Caco-2 (cell line): ENCODE results near the gene MYH6. TPM values are rescaled to one million over a fixed set of nuclear protein-coding genes. Genes with fewer than 3 reads are reported as not detected.

Source experiments
- BruUV-seq: library from RNA; stranded (reverse); fragments of 400-500 nt; replicated peaks from 2 replicates; lab custom pipeline; 2021; lab: Mats Ljungman, UMichigan
- CTCF ChIA-PET: fragments of 300-600 bp; sonication (Branson Sonifier 250); formaldehyde crosslinking; loops from one replicate; lab custom pipeline; 2022; ENCODE audit warnings: antibody characterized with exemption; lab: Charles Lee
- POLR2A ChIA-PET: fragments of 300-600 bp; sonication (Branson Sonifier 250); formaldehyde crosslinking; loops from one replicate; lab custom pipeline; 2022; ENCODE audit warnings: antibody characterized with exemption; lab: Charles Lee
- DNase-seq, 2 experiments: peaks; one replicate each; pipeline versions ENCODE4 v3.0.0 to v3.0.0-alpha.2; 2020 to 2022
- H3K27me3 ChIP-seq: replicated peaks from 2 replicates; pipeline ENCODE4 v1.6.0; 2011; ENCODE audit warnings: low read length; ENCODE audit not compliant: control insufficient read depth, insufficient read depth
- H3K36me3 ChIP-seq: 2 replicates; pipeline ENCODE4 v1.5.1; 2011; ENCODE audit warnings: low read length; ENCODE audit not compliant: control insufficient read depth, insufficient read depth
- H3K4me1 ChIP-seq: fragments of 250-450 bp; sonication (Bioruptor Pico); 2 replicates; pipeline ENCODE4 v1.5.1; 2020; ENCODE audit warnings: mild to moderate bottlenecking
- H3K4me3 ChIP-seq: 2 replicates; pipeline ENCODE4 v1.5.1; 2011; ENCODE audit warnings: low read depth, mild to moderate bottlenecking, control low read depth, low read length
- H3K9me3 ChIP-seq: fragments of 250-450 bp; sonication (Bioruptor Pico); 2 replicates; pipeline ENCODE4 v1.5.1; 2020; ENCODE audit warnings: mild to moderate bottlenecking, moderate library complexity
- H3K27ac Mint-ChIP-seq: one replicate; pipeline ENCODE4 v1.8.0; 2022; ENCODE audit warnings: mixed read lengths; ENCODE audit not compliant: unreplicated experiment
- H3K27me3 Mint-ChIP-seq: one replicate; pipeline ENCODE4 v1.8.0; 2022; ENCODE audit warnings: mixed read lengths; ENCODE audit not compliant: insufficient read depth, unreplicated experiment
- H3K36me3 Mint-ChIP-seq: one replicate; pipeline ENCODE4 v1.8.0; 2022; ENCODE audit warnings: mild to moderate bottlenecking, mixed read lengths; ENCODE audit not compliant: insufficient read depth, unreplicated experiment
- H3K4me1 Mint-ChIP-seq: one replicate; pipeline ENCODE4 v1.8.0; 2022; ENCODE audit warnings: low read depth, mixed read lengths; ENCODE audit not compliant: unreplicated experiment
- H3K4me3 Mint-ChIP-seq: one replicate; pipeline ENCODE4 v1.8.0; 2022; ENCODE audit warnings: mild to moderate bottlenecking, moderate library complexity, mixed read lengths; ENCODE audit not compliant: unreplicated experiment
- H3K9me3 Mint-ChIP-seq: one replicate; pipeline ENCODE4 v1.8.0; 2022; ENCODE audit warnings: mixed read lengths; ENCODE audit not compliant: unreplicated experiment
- intact Hi-C: fragments of 100-400 bp; cut with micrococcal nuclease; formaldehyde crosslinking; loops from one replicate; pipeline ENCODE4 v1.10.0; 2022; ENCODE audit not compliant: unreplicated experiment
- total RNA-seq: library from RNA; stranded (reverse); gene quantifications from 2 replicates; pipeline ENCODE4 v1.2.3, GENCODE V29; 2022
- TF ChIP-seq, protein P1 (sequence below), 2 experiments: fragments of 200-600 bp in 1 of 2; IDR thresholded peaks; 1 replicate in 1 of 2; 2 replicates in 1 of 2; pipeline versions ENCODE4 v1.5.1 to v1.8.0; 2011 to 2022; ENCODE audit warnings: antibody characterized with exemption in 1 of 2, control low read depth in 1 of 2, inconsistent platforms in 1 of 2, low read depth in 1 of 2, low read length in 1 of 2, mild to moderate bottlenecking in 1 of 2, moderate library complexity in 1 of 2; ENCODE audit not compliant: insufficient read depth in 1 of 2, severe bottlenecking in 1 of 2, unreplicated experiment in 1 of 2

The MYH6 gene
- total RNA-seq, 1 experiment from 2014 or later, result not detected

DNA sequence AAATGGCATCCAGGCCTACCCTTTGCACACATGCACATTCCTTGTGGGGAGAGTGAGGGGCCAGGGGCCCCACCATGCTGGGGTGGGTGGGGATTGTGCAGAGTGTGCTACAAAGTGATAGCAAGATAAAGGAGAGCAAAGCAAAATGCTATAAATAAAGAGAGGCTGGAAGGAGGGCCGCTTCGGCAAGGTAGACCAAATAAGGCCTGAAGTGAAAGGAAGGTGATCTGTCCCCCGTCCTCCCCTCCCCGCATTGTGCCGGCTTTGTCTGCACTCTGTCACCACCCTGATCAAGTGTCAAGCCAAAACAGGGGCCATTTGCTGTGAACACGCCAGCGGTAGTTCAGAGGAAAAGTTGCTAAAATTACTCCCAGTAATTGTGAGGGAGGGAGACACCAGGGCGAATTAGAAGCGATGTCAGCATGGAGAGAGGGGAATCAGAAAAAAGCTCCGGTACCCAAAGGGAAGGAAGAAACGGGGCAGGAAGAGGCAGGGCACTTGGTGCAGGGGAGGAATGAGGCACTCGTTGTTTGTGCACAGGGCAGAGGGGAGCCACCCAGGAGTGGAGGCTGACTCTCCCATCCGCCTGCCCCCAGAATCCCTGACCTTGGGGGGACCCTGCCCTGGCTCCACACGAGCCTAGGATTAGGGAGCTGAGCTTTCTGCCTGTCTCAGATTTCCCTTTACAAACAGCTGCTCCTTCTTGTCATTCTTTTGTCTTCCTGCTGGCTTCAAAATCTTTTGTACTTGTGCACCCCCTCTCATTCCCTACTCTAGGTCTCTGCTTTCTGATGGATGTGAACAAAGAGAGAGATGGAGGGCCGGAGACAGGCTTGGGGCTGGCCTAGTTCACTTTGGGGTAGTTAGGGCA is 30.3 kb upstream of the MYH6 start:
- Mint-ChIP-seq H3K27ac (no peak overlapping the region), H3K4me3 (no peak overlapping the region), H3K36me3 (no peaks in the 10 kb centered on the region), H3K27me3 (no peaks in the 10 kb centered on the region), H3K4me1 (no peaks in the 10 kb centered on the region), H3K9me3 (no peaks in the 10 kb centered on the region)
- ChIA-PET POLR2A (no interaction called here), CTCF (no interaction called here)
- TF ChIP-seq, protein P1, sequence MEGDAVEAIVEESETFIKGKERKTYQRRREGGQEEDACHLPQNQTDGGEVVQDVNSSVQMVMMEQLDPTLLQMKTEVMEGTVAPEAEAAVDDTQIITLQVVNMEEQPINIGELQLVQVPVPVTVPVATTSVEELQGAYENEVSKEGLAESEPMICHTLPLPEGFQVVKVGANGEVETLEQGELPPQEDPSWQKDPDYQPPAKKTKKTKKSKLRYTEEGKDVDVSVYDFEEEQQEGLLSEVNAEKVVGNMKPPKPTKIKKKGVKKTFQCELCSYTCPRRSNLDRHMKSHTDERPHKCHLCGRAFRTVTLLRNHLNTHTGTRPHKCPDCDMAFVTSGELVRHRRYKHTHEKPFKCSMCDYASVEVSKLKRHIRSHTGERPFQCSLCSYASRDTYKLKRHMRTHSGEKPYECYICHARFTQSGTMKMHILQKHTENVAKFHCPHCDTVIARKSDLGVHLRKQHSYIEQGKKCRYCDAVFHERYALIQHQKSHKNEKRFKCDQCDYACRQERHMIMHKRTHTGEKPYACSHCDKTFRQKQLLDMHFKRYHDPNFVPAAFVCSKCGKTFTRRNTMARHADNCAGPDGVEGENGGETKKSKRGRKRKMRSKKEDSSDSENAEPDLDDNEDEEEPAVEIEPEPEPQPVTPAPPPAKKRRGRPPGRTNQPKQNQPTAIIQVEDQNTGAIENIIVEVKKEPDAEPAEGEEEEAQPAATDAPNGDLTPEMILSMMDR (IDR thresholded peaks at IDR 0.05; ENCODE audit: insufficient read depth in 1 of 2, low read depth in 1 of 2, low read length in 1 of 2, severe bottlenecking in 1 of 2, unreplicated experiment in 1 of 2), result no peak
- H3K4me3 ChIP-seq, result no peak overlapping the region
- DNase-seq, result no peak
- no peaks in the 10 kb centered on the region for H3K27me3 ChIP-seq
- H3K9me3 ChIP-seq, result no peaks in the 10 kb centered on the region
- H3K36me3 ChIP-seq, result no peaks in the 10 kb centered on the region
- intact Hi-C loops, result no loop called here
- peaks cover 12% of the 10 kb centered on the region for H3K4me1 ChIP-seq
- BruUV-seq, result no TSS peak

DNA sequence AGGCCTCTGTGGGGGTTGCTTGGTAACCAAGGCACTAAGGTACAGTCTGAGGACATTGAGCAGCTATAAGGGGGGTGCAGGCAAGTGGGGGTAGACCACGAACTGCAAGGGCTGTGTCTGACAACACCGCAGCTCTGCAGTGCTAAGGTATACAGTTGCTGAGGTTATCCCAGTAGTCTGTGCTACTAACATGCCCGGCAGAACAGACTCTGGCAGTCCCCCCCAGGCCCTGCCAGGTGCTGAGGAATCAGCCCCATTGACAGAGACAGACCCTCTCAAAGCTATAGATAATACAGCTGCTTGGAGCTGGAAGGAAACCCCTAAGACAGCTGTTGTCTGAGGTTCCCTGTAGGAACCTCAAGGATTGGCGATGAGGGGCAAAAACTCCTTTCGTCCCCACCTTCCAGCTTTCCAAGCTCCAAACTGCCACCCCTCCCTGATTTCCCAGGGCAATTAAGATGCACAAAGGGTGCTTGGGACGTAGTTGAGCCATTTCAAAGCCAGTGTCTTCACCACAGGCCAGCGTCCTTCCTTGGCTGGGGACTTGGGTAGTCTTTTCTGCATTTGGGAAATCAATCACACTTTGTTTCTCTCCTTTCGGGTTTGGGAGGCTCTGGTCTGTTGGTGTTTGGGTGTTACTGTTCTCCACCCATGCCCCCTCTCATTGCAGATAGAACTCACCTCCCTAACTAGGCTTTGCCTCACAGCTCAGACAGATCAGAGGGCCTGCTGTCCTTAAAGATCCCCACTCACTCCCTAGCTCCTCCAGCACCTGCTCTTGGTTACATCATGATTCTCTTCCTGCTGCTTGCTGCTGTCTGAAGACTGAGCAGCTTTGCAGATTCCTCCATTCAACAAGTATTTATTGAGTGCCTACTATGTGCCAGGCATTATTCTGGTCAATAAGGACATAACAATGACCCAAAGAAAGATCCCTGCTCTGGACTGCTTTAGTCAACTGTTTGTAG is 29.3 kb upstream of the MYH6 start:
- Mint-ChIP-seq H3K36me3 (no peaks in the 10 kb centered on the region), H3K4me1 (no peaks in the 10 kb centered on the region), H3K9me3 (no peaks in the 10 kb centered on the region), H3K27me3 (no peaks in the 10 kb centered on the region), H3K4me3 (no peak overlapping the region), H3K27ac (no peak overlapping the region)
- Histone ChIP-seq H3K36me3 (no peaks in the 10 kb centered on the region), H3K9me3 (no peaks in the 10 kb centered on the region), H3K4me3 (no peak overlapping the region), H3K4me1 (peaks cover 12% of the 10 kb centered on the region), H3K27me3 (no peaks in the 10 kb centered on the region)
- DNase-seq, result no peak
- no TSS peak for BruUV-seq
- TF ChIP-seq, protein P1 (IDR thresholded peaks at IDR 0.05; ENCODE audit: insufficient read depth in 1 of 2, low read depth in 1 of 2, low read length in 1 of 2, severe bottlenecking in 1 of 2, unreplicated experiment in 1 of 2), result no peak
- ChIA-PET CTCF (no interaction called here), POLR2A (no interaction called here)
- intact Hi-C loops, result no loop called here
